SU-DHL-6 (cell line): ENCODE measurements around the gene PLEKHA6.

Experiments
- H2AFZ ChIP-seq: fragments of 200-600 bp; sonication (generic); 2 replicates; pipeline ENCODE4 v1.6.1; 2014; ENCODE audit warnings: low read depth, mild to moderate bottlenecking, moderate library complexity, mixed read lengths, antibody characterized with exemption, low read length; ENCODE audit not compliant: severe bottlenecking
- H3F3A ChIP-seq: fragments of 200-600 bp; shearing (Covaris generic); 2 replicates; pipeline ENCODE4 v1.6.0; 2016; ENCODE audit warnings: antibody characterized with exemption, mild to moderate bottlenecking; ENCODE audit not compliant: insufficient read depth
- H3K27ac ChIP-seq: fragments of 200-600 bp; sonication (generic); 2 replicates; pipeline ENCODE4 v1.5.1; 2016; ENCODE audit warnings: low read depth, mild to moderate bottlenecking, low read length, moderate library complexity, mixed read lengths
- H3K27me3 ChIP-seq: fragments of 200-600 bp; sonication (generic), shearing (Covaris generic); 2 replicates; pipeline ENCODE4 v1.6.0; 2014; ENCODE audit warnings: mild to moderate bottlenecking, low read length
- H3K36me3 ChIP-seq: fragments of 200-600 bp; sonication (generic); 2 replicates; pipeline ENCODE4 v1.6.1; 2014; ENCODE audit warnings: mild to moderate bottlenecking, low read length, mixed read lengths
- H3K4me2 ChIP-seq: fragments of 300-600, 200-600 bp; shearing (Covaris generic), sonication (generic); 2 replicates; pipeline ENCODE4 v1.6.0; 2014; ENCODE audit warnings: low read length, low read depth, mild to moderate bottlenecking; ENCODE audit not compliant: poor library complexity, severe bottlenecking
- H3K4me3 ChIP-seq: fragments of 200-600 bp; sonication (generic); 2 replicates; pipeline ENCODE4 v1.5.1; 2014; ENCODE audit warnings: antibody characterized with exemption, low read length, mild to moderate bottlenecking, mixed read lengths; ENCODE audit not compliant: insufficient read depth, poor library complexity, severe bottlenecking
- H3K79me2 ChIP-seq: fragments of 200-600 bp; sonication (generic); 2 replicates; pipeline ENCODE4 v1.6.1; 2014; ENCODE audit warnings: mild to moderate bottlenecking, low read length, moderate library complexity; ENCODE audit not compliant: insufficient read depth
- H3K9ac ChIP-seq: fragments of 200-600 bp; sonication (generic); 2 replicates; pipeline ENCODE4 v1.7.0; 2014; ENCODE audit warnings: mild to moderate bottlenecking, low read length
- H3K9me2 ChIP-seq: fragments of 200-600 bp; sonication (generic); replicated peaks from 2 replicates; pipeline ENCODE4 v1.6.1; 2014; ENCODE audit warnings: low read length; ENCODE audit not compliant: insufficient read depth
- H3K9me3 ChIP-seq: fragments of 200-600 bp; sonication (generic); 2 replicates; pipeline ENCODE4 v1.6.1; 2014; ENCODE audit warnings: low read length, mixed read lengths; ENCODE audit not compliant: insufficient read depth
- H4K20me1 ChIP-seq: fragments of 200-600 bp; sonication (generic); 2 replicates; pipeline ENCODE4 v1.6.1; 2014; ENCODE audit warnings: low read depth, mild to moderate bottlenecking, antibody characterized with exemption, low read length, moderate library complexity, mixed read lengths
- CTCF ChIP-seq: fragments of 200-600 bp; sonication (generic); IDR thresholded peaks from one replicate; pipeline ENCODE4 v1.5.1; 2017; ENCODE audit warnings: antibody characterized with exemption, mild to moderate bottlenecking, low read length, moderate library complexity; ENCODE audit not compliant: insufficient read depth, poor library complexity, severe bottlenecking
- EZH2phosphoT487 ChIP-seq: fragments of 200-600 bp; sonication (generic), shearing (Covaris generic); conservative IDR thresholded peaks from 2 replicates; pipeline ENCODE4 v1.6.1; 2018; ENCODE audit warnings: mild to moderate bottlenecking, antibody characterized with exemption, low read length, moderate library complexity, mixed read lengths

PLEKHA6 gene

GRCh38 chr1:204339541-204339940 is 20.2 kb downstream of the PLEKHA6 start:
- no peaks in the 10 kb centered on the region for H3K79me2 ChIP-seq
- H3K9ac ChIP-seq, result no peak overlapping the region
- no peaks in the 10 kb centered on the region for H3K36me3 ChIP-seq
- no peak overlapping the region for H3K27ac ChIP-seq
- H3K9me3 ChIP-seq, result no peaks in the 10 kb centered on the region
- TF ChIP-seq EZH2phosphoT487 (no peak), CTCF (no peak)
- H3K9me2 ChIP-seq, result no peaks in the 10 kb centered on the region
- H2AFZ ChIP-seq, result no peak overlapping the region
- H3K4me2 ChIP-seq, result no peak overlapping the region
- H3F3A ChIP-seq, result no peaks in the 10 kb centered on the region
- H3K27me3 ChIP-seq, result no peaks in the 10 kb centered on the region
- H3K4me3 ChIP-seq, result no peak overlapping the region
- H4K20me1 ChIP-seq, result no peaks in the 10 kb centered on the region

DNA sequence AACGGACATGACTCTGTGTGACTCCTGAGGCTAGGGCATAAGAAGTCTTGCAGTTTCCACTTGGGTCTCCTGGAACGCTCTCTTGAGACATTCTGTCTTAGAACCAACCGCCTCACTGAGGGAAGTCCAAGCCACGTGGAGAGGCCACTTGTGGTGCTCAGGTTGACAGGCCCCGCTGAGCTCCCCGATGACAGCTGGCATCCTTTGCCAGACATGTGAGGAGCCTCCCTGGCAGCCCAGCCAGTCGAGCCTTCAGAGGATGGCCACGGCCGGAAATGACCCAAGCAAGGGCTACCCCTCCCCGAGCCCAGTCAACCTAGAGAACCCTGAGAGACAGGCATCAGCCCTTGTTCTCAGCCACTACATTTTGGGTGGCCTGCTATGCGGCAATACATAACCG is 20.7 kb downstream of the PLEKHA6 start:
- no peaks in the 10 kb centered on the region for H3K79me2 ChIP-seq
- no peak for TF ChIP-seq CTCF
- TF ChIP-seq EZH2phosphoT487, result no peak
- H3K4me2 ChIP-seq, result no peak overlapping the region

GRCh38 chr1:204338360-204338759 is 21.4 kb downstream of the PLEKHA6 start:
- Histone ChIP-seq H2AFZ (no peak overlapping the region), H3K4me3 (no peak overlapping the region), H3K9ac (no peak overlapping the region), H3K36me3 (no peaks in the 10 kb centered on the region), H3K9me2 (no peaks in the 10 kb centered on the region), H3K4me2 (no peak overlapping the region), H3K27ac (no peak overlapping the region), H4K20me1 (no peaks in the 10 kb centered on the region), H3K9me3 (no peaks in the 10 kb centered on the region), H3K27me3 (no peaks in the 10 kb centered on the region), H3F3A (no peaks in the 10 kb centered on the region), H3K79me2 (no peaks in the 10 kb centered on the region)
- TF ChIP-seq CTCF (no peak), EZH2phosphoT487 (no peak)

More for the DNA sequence above, 20.7 kb downstream of the PLEKHA6 start:
- H3K9ac ChIP-seq, result no peak overlapping the region
- no peaks in the 10 kb centered on the region for H3K9me3 ChIP-seq
- H3K27ac ChIP-seq, result no peak overlapping the region
- H3K9me2 ChIP-seq, result no peaks in the 10 kb centered on the region
- no peak overlapping the region for H3K4me3 ChIP-seq
- no peaks in the 10 kb centered on the region for H3F3A ChIP-seq
- no peaks in the 10 kb centered on the region for H4K20me1 ChIP-seq
- no peak overlapping the region for H2AFZ ChIP-seq
- H3K27me3 ChIP-seq, result no peaks in the 10 kb centered on the region
- no peaks in the 10 kb centered on the region for H3K36me3 ChIP-seq
